Measurements from ENCODE around the gene SPDYC.
A peak's percentile ranks its signal among the peaks of the same experiment; 100 is the strongest.

SPDYC gene

GRCh38 chr11:65165410-65166317 lies 4.4 kb upstream of the SPDYC start:
- TF ChIP-seq POLR2AphosphoS5 (IDR thresholded peaks at IDR 0.05; ENCODE audit: low read depth, low read length) (no peak), FOXP2 (optimal IDR thresholded peaks at IDR 0.05; ENCODE audit: borderline replicate concordance, extremely low read depth, extremely low read length, insufficient read depth) (no peak), SIN3A (IDR thresholded peaks at IDR 0.05; ENCODE audit: borderline replicate concordance, insufficient read depth, low read length) (no peak), TAF1 (IDR thresholded peaks at IDR 0.05; ENCODE audit: borderline replicate concordance, insufficient read depth, low read length) (no peak)
- TF ChIP-seq, protein P1, sequence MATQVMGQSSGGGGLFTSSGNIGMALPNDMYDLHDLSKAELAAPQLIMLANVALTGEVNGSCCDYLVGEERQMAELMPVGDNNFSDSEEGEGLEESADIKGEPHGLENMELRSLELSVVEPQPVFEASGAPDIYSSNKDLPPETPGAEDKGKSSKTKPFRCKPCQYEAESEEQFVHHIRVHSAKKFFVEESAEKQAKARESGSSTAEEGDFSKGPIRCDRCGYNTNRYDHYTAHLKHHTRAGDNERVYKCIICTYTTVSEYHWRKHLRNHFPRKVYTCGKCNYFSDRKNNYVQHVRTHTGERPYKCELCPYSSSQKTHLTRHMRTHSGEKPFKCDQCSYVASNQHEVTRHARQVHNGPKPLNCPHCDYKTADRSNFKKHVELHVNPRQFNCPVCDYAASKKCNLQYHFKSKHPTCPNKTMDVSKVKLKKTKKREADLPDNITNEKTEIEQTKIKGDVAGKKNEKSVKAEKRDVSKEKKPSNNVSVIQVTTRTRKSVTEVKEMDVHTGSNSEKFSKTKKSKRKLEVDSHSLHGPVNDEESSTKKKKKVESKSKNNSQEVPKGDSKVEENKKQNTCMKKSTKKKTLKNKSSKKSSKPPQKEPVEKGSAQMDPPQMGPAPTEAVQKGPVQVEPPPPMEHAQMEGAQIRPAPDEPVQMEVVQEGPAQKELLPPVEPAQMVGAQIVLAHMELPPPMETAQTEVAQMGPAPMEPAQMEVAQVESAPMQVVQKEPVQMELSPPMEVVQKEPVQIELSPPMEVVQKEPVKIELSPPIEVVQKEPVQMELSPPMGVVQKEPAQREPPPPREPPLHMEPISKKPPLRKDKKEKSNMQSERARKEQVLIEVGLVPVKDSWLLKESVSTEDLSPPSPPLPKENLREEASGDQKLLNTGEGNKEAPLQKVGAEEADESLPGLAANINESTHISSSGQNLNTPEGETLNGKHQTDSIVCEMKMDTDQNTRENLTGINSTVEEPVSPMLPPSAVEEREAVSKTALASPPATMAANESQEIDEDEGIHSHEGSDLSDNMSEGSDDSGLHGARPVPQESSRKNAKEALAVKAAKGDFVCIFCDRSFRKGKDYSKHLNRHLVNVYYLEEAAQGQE (IDR thresholded peaks at IDR 0.05; ENCODE audit: insufficient read depth in 1 of 2, low read depth in 2 of 2, low read length in 2 of 2): no peak

DNA sequence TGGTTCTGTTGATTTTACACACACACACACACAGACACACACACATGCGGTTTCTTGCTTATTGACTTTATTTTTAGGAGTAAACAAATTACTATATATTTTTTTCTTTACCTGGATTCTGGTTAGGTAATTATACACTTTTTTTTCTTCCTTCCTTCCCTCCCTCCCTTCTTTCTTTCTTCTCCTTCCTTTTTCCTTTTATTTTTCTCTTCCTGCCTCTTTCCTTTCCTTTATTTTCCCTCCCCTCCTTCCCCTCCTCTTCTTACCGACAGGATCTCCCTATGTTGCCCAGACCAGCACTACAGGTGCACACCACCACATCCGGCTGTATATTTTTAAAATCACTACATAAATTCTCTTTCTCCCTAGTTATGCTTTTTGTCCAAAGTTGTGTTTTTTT lies 3.1 kb upstream of the SPDYC start:
- TF ChIP-seq, protein P1 (IDR thresholded peaks at IDR 0.05; ENCODE audit: insufficient read depth in 1 of 2, low read depth in 2 of 2, low read length in 2 of 2): no peak
- TF ChIP-seq POLR2AphosphoS5 (IDR thresholded peaks at IDR 0.05; ENCODE audit: low read depth, low read length): no peak
- TF ChIP-seq TAF1 (IDR thresholded peaks at IDR 0.05; ENCODE audit: borderline replicate concordance, insufficient read depth, low read length): no peak
- no peak for TF ChIP-seq FOXP2 (optimal IDR thresholded peaks at IDR 0.05; ENCODE audit: borderline replicate concordance, extremely low read depth, extremely low read length, insufficient read depth)
- no peak for TF ChIP-seq SIN3A (IDR thresholded peaks at IDR 0.05; ENCODE audit: borderline replicate concordance, insufficient read depth, low read length)

GRCh38 chr11:65167656-65168055 lies 2.4 kb upstream of the SPDYC start:
- TF ChIP-seq POLR2AphosphoS5 (IDR thresholded peaks at IDR 0.05; ENCODE audit: low read depth, low read length) (no peak), SIN3A (IDR thresholded peaks at IDR 0.05; ENCODE audit: borderline replicate concordance, insufficient read depth, low read length) (no peak), FOXP2 (optimal IDR thresholded peaks at IDR 0.05; ENCODE audit: borderline replicate concordance, extremely low read depth, extremely low read length, insufficient read depth) (no peak), TAF1 (IDR thresholded peaks at IDR 0.05; ENCODE audit: borderline replicate concordance, insufficient read depth, low read length) (no peak)
- TF ChIP-seq, protein P1 (IDR thresholded peaks at IDR 0.05; ENCODE audit: insufficient read depth in 1 of 2, low read depth in 2 of 2, low read length in 2 of 2): no peak

GRCh38 chr11:65169164-65169641 lies 830 bp upstream of the SPDYC start:
- TF ChIP-seq, protein P1 (IDR thresholded peaks at IDR 0.05; ENCODE audit: insufficient read depth in 1 of 2, low read depth in 2 of 2, low read length in 2 of 2): no peak
- TF ChIP-seq TAF1 (IDR thresholded peaks at IDR 0.05; ENCODE audit: borderline replicate concordance, insufficient read depth, low read length) (no peak; the same call in 1 of the 2 replicates), SIN3A (IDR thresholded peaks at IDR 0.05; ENCODE audit: borderline replicate concordance, insufficient read depth, low read length) (peak; percentile 22; the same call in 1 of the 2 replicates), FOXP2 (optimal IDR thresholded peaks at IDR 0.05; ENCODE audit: borderline replicate concordance, extremely low read depth, extremely low read length, insufficient read depth) (no peak), POLR2AphosphoS5 (IDR thresholded peaks at IDR 0.05; ENCODE audit: low read depth, low read length) (peak; percentile 76)

Measured in PFSK-1 (cell line).